GM12865 (cell line): ENCODE results near the gene IQGAP3.
A peak's percentile ranks its signal among the peaks of the same experiment; 100 is the strongest.

ENCODE experiments used
- DNase-seq: peaks from one replicate; pipeline ENCODE4 v3.0.0; 2010; ENCODE audit warnings: low read depth
- H3K4me3 ChIP-seq: 2 replicates; pipeline ENCODE4 v1.5.1; 2011; ENCODE audit warnings: mild to moderate bottlenecking, low read depth, low read length, control low read depth
- TF ChIP-seq, protein P1 (sequence below): IDR thresholded peaks from 2 replicates; pipeline ENCODE4 v1.5.1; 2011; ENCODE audit warnings: low read length, control low read depth, low read depth, inconsistent platforms; ENCODE audit not compliant: insufficient read depth; ENCODE audit errors: missing control alignments

Gene IQGAP3

DNA sequence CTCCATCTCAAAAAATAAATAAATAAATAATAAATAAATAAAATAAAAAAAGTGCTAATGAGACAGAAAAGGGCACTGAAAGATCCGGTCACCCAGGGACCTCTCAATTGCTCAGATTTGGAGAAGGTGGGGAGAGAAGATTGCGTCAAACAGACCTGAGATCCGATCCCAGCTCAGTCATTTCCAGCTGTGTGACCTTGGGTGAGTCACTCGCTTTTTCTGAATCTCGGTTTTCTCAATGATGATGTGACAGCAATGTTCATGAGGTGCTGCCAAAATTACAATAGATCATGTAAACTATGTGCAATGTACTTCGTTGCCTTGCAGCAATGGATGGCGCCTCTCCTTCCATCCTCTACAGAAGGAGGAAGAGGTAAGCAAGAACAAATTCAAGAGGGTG lies 60.7 kb downstream of the IQGAP3 start:
- TF ChIP-seq, protein P1, sequence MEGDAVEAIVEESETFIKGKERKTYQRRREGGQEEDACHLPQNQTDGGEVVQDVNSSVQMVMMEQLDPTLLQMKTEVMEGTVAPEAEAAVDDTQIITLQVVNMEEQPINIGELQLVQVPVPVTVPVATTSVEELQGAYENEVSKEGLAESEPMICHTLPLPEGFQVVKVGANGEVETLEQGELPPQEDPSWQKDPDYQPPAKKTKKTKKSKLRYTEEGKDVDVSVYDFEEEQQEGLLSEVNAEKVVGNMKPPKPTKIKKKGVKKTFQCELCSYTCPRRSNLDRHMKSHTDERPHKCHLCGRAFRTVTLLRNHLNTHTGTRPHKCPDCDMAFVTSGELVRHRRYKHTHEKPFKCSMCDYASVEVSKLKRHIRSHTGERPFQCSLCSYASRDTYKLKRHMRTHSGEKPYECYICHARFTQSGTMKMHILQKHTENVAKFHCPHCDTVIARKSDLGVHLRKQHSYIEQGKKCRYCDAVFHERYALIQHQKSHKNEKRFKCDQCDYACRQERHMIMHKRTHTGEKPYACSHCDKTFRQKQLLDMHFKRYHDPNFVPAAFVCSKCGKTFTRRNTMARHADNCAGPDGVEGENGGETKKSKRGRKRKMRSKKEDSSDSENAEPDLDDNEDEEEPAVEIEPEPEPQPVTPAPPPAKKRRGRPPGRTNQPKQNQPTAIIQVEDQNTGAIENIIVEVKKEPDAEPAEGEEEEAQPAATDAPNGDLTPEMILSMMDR: no peak
- peak; percentile 59 for DNase-seq
- no peak overlapping the region for H3K4me3 ChIP-seq

GRCh38 chr1:156510709-156511108 lies 61.7 kb downstream of the IQGAP3 start:
- TF ChIP-seq, protein P1: no peak
- no peak for DNase-seq
- H3K4me3 ChIP-seq: no peak overlapping the region

DNA sequence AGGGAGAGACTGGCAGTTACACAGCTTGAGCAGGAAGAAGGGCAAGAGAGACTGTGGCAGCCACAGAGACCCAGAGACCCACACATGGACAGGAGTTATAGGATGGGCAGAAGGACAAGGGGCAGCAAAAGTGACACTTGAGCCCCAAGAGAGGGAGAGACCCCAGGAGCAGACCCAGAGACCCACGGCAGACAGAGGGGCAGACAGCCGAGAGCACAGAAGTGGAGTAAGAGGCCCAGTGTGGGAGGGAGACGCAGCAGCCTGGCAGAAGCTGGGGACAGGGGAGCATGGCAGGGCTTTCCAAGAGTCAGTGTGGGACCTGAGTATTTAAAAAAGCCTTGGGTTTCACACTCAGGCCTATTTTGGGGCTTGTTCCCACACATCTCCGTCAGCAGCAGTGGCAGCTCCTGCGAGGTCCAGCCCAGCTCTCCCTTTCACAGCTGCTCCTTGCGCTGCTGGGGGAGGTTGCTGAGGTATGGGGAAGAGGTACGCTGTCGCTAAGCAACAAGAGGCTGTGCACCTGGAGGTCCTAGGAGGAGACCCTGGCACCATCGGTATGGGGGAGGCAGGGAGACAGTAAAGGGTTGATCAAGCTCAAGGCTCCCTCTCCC lies 62.8 kb downstream of the IQGAP3 start:
- no peak overlapping the region for H3K4me3 ChIP-seq
- no peak for DNase-seq
- TF ChIP-seq, protein P1: no peak

GRCh38 chr1:156508955-156509234 lies 63.5 kb downstream of the IQGAP3 start:
- DNase-seq: no peak
- H3K4me3 ChIP-seq: peak overlapping the region; percentile 57
- TF ChIP-seq, protein P1: no peak

DNA sequence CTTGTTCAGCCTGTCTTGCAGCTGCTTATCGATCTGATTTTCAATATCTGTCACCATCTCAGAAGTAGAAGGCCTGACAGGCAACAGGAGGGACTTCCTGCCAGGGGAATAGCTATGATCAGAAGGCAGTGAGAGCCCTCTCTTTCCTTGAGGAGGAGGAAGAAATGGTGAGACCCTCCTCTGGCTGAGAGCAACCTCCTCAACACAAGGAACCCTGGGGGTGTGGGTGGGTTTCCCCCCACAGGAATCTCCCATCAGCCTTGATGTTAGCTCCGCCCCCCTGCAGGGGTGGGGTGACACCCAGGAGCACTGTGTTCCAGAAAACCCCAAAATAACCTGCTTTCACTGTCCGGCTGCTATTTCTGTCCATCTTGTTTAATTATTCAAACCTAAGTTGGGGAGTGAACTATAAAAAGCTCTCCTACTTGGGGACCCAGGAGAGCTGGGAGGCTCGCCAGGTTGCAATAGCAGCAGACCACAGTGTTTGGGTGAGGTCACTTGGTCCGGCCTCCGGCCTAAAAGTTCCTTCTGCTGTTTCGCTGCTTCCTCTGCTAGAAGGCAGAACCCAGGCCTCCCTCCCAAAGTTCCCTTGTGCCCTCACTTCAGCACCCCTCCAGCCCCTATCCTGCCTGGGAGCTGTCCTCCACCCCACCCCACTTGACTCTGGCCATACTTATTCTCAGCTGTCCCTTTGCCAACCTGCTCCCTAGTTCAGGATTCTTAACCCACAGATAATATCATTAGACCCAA lies 64.0 kb downstream of the IQGAP3 start:
- TF ChIP-seq, protein P1: no peak
- peak; percentile 64 for DNase-seq
- peak overlapping the region; percentile 57 for H3K4me3 ChIP-seq

DNA sequence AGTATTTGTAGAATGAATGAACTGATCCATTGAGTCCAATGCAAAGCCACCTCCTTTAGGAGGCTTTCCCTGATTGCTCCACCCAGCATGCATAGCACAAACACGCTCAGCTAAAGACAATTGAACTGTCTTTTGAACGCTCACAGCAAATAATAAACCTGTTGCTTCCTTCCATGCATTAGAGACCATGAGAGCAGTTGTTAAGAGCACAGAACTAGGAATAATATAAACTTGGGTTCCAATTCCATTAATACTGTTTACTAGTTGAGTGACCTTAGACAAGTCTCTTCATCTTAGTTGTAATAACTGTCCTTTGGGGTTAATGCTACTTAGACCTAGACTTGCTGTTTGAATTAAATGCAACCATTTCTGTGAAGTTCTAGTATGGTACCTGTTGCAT lies 65.9 kb downstream of the IQGAP3 start:
- TF ChIP-seq, protein P1: no peak
- H3K4me3 ChIP-seq: no peak overlapping the region
- no peak for DNase-seq

- H3K4me3 ChIP-seq: peak overlapping the region; percentile 61
- no peak for DNase-seq
- TF ChIP-seq, protein P1: no peak
Measured at GRCh38 chr1:156505679-156506298, 66.6 kb downstream of the IQGAP3 start.
